ES-I3 (cell line): ENCODE results near the gene FRMD4A.
"Not testable (repeated sequence)": the region's sequence is repeated elsewhere in the genome, so short reads cannot be mapped to it uniquely, and the experiment has no call there.

Experiments
- H3K36me3 ChIP-seq: 2 replicates; pipeline ENCODE4 v1.6.1; 2013; ENCODE audit warnings: mild to moderate bottlenecking, low read length, control low read depth, moderate library complexity; ENCODE audit not compliant: insufficient read depth
- H3K4me1 ChIP-seq: 2 replicates; pipeline ENCODE4 v1.6.1; 2013; ENCODE audit warnings: mild to moderate bottlenecking, control low read depth, low read length; ENCODE audit not compliant: insufficient read depth
- H3K9ac ChIP-seq: 2 replicates; pipeline ENCODE4 v1.6.1; 2013; ENCODE audit warnings: low read depth, mild to moderate bottlenecking, low read length, moderate library complexity
- H3K9me3 ChIP-seq: 2 replicates; pipeline ENCODE4 v1.6.1; 2013; ENCODE audit warnings: mild to moderate bottlenecking, low read length, moderate library complexity; ENCODE audit not compliant: control insufficient read depth, insufficient read depth

Gene FRMD4A

GRCh38 chr10:14220026-14220425, 110.7 kb downstream of the FRMD4A start:
- Histone ChIP-seq H3K36me3 (no peaks in the 10 kb centered on the region), H3K9ac (no peak overlapping the region), H3K4me1 (no peaks in the 10 kb centered on the region), H3K9me3 (no peaks in the 10 kb centered on the region)

GRCh38 chr10:14219411-14219810, 111.3 kb downstream of the FRMD4A start:
- H3K4me1 ChIP-seq, result no peaks in the 10 kb centered on the region
- H3K36me3 ChIP-seq, result no peaks in the 10 kb centered on the region
- H3K9me3 ChIP-seq, result no peaks in the 10 kb centered on the region
- H3K9ac ChIP-seq, result no peak overlapping the region

DNA sequence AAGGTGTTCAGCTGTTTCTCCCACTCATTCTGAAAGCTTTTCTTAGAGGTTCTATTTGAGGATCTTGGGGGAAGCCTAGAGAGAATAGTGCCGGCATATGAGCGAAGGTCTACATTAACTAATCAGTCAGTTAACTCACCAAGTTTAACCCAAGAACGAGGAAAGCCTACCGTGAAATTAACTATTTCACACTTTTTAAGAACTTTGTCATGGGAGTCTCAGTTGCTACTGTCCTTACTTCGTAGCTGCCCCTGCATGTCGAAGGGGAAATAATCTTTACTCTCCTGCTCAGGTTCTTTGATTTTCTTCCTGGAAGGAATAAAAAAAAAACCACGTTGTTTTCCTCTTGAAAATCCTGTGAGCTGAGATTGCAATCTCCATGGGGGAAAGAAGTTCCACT, 115.1 kb downstream of the FRMD4A start:
- Histone ChIP-seq H3K4me1 (no peaks in the 10 kb centered on the region), H3K9ac (no peak overlapping the region), H3K36me3 (no peaks in the 10 kb centered on the region), H3K9me3 (no peaks in the 10 kb centered on the region)

GRCh38 chr10:14213703-14214102, 117.0 kb downstream of the FRMD4A start:
- H3K36me3 ChIP-seq, H3K9me3 ChIP-seq, H3K9ac ChIP-seq, H3K4me1 ChIP-seq: not testable (repeated sequence)

- Histone ChIP-seq H3K36me3 (no peaks in the 10 kb centered on the region), H3K9me3 (no peaks in the 10 kb centered on the region), H3K4me1 (no peaks in the 10 kb centered on the region), H3K9ac (no peak overlapping the region)
Measured at GRCh38 chr10:14211610-14212009, 119.1 kb downstream of the FRMD4A start.

DNA sequence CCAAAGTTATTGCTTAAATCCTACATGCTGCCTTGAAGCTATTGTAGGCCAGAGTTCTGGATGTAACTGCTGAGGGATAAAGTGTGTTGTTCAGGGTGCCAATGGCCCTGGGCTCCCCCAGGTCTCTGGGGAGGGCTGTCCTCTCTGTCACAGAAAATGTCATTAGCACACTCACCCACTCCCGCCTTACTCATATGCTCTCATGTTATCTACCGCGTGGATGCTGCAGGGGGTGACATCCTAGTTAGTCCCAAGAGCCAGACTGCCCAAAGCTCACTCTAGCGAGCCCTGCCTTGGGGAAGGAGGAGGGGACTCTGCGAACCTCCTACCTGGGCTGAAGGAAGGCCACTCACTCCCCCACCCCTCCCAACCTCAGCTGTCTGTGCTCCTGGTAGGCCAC, 122.5 kb downstream of the FRMD4A start:
- H3K9me3 ChIP-seq, result no peaks in the 10 kb centered on the region

GRCh38 chr10:14205233-14205632, 125.5 kb downstream of the FRMD4A start:
- H3K4me1 ChIP-seq, result peaks cover 13% of the 10 kb centered on the region; the same call in 1 of the 2 replicates
- H3K9ac ChIP-seq, result no peak overlapping the region
- no peaks in the 10 kb centered on the region for H3K9me3 ChIP-seq
- no peaks in the 10 kb centered on the region for H3K36me3 ChIP-seq

More for the DNA sequence above, 122.5 kb downstream of the FRMD4A start:
- no peak overlapping the region for H3K9ac ChIP-seq
- H3K36me3 ChIP-seq, result no peaks in the 10 kb centered on the region
- peaks cover 10% of the 10 kb centered on the region; the same call in 1 of the 2 replicates for H3K4me1 ChIP-seq

DNA sequence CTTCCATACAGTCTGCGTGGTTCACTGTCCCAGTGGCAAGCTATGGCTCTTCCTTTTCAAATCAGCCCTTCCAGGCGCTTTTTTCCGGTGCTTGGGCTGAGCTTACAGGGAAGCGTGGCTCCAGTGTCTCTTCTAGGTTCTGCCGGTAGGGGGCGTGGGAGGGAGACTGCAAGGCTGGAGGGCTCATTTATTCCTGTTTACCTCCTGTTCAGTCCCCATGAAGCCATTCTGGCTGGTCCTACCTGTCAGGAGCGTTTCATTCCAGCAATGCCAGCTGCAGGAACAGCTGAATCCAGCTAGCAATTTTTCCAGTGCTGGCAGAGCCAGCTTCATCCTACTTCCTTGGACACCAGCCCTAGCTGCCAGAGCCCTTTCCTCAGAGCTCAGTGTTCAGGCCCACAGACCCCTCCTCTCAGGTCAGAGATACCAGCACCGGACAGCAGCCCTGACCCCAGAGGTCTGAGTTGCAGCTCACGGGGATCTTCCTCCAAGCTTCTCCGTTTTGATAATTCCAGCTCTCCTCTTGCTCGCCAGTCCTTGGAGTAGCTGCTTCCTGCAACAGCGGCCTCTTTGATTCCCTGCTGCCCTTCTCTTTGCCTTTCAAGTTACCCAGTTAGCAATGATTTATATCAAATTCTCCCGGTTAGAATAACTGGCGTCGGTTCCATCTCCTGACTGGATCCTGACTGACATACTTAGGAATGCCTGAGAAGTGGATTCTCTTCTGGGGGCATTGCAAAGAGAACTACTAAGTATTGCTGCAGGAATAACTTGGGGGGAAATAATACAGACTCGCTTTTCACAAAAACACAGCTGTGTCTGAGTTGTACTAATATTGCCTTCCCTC, 129.8 kb downstream of the FRMD4A start:
- Histone ChIP-seq H3K36me3 (no peaks in the 10 kb centered on the region), H3K9me3 (no peaks in the 10 kb centered on the region), H3K4me1 (peaks cover 13% of the 10 kb centered on the region)

DNA sequence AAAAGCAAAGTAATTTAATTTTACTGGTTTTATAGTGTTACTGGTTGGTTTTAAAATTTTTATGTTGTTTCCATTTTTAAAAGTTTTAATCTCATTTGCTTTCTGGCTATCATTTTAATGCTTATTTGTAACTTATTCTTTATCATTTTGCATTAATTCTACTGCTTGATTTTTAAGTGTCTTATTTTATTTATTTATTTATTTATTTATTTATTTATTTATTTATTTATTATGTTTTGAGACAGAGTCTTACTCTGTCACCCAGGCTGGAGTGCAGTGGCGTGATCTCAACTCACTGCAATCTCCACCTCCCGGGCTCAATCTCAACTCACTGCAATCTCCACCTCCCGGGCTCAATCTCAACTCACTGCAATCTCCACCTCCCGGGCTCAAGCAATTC, 131.6 kb downstream of the FRMD4A start:
- not testable (repeated sequence) for H3K9ac ChIP-seq, H3K36me3 ChIP-seq, H3K9me3 ChIP-seq
- peaks cover 12% of the 10 kb centered on the region for H3K4me1 ChIP-seq

More for the DNA sequence above, 129.8 kb downstream of the FRMD4A start:
- H3K9ac ChIP-seq, result no peak overlapping the region

- no peaks in the 10 kb centered on the region for H3K9me3 ChIP-seq
- H3K36me3 ChIP-seq, result no peaks in the 10 kb centered on the region
- no peak overlapping the region for H3K9ac ChIP-seq
- peaks cover 10% of the 10 kb centered on the region for H3K4me1 ChIP-seq
Measured at GRCh38 chr10:14198078-14198477, 132.6 kb downstream of the FRMD4A start.

- Histone ChIP-seq H3K9me3 (no peaks in the 10 kb centered on the region), H3K36me3 (no peaks in the 10 kb centered on the region), H3K4me1 (peaks cover 10% of the 10 kb centered on the region), H3K9ac (no peak overlapping the region)
Measured at GRCh38 chr10:14196113-14196512, 134.6 kb downstream of the FRMD4A start.

DNA sequence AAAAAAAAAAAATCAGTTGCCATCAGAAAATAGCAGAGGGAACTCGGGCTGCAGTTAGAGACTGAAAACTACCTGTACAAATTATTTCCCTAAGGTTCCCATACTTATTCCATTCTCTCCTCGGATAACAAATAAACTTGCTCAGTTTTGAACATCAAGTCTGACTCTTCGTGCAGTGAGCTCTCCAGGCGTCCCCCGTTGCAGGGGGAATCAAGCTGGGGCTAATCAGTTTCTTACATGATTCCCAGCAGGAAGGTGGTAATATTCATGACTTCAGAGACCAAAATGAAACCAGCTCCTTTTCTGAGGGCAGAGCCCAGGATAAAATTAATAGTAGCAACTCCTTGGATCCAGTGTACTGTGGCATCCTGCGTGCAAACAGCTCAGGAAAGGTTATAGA, 135.3 kb downstream of the FRMD4A start:
- Histone ChIP-seq H3K9ac (no peak overlapping the region), H3K36me3 (no peaks in the 10 kb centered on the region), H3K4me1 (peaks cover 6% of the 10 kb centered on the region), H3K9me3 (no peaks in the 10 kb centered on the region)

DNA sequence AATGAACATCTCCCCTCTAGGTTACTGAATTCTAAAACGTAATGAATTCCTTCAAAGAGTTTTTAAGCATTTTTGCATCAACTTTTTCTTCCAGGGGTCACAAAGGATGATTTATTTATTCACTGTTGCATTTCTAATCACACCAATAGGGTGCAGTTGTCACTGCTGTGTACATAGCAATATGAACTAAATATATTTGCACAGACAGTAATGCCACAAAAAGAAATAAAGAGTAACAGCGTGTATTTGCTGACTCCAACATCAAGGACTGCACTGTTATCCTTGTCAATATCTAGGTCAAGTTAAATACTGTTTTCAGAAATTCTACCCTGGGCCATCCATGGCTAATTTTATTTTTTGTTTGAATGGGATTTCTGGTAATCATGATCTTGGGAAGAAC, 138.0 kb downstream of the FRMD4A start:
- Histone ChIP-seq H3K36me3 (no peaks in the 10 kb centered on the region), H3K4me1 (peaks cover 6% of the 10 kb centered on the region), H3K9ac (no peak overlapping the region), H3K9me3 (no peaks in the 10 kb centered on the region)

GRCh38 chr10:14191871-14192270, 138.9 kb downstream of the FRMD4A start:
- no peak overlapping the region for H3K9ac ChIP-seq
- H3K9me3 ChIP-seq, result no peaks in the 10 kb centered on the region

DNA sequence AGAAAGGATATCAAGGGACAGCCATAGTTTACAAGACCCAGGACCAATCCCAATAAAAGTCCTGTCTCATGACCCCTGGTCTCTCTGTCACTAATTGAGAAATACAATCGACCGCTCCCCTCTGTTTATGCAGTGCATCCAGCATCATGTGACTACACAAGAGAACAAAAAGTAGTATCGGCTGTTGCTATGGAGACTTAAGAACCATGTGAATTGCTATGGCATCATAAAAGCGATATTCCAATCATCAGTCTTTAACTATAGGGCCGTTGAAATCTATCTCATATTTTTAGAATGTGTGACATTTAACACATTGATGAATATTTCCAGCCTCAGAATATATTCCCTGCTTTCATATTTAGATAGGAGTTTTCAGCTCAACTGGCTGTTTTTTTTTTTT, 139.3 kb downstream of the FRMD4A start:
- H3K9ac ChIP-seq, result no peak overlapping the region

More at GRCh38 chr10:14191871-14192270, 138.9 kb downstream of the FRMD4A start:
- peaks cover 6% of the 10 kb centered on the region for H3K4me1 ChIP-seq
- H3K36me3 ChIP-seq, result no peaks in the 10 kb centered on the region

More for the DNA sequence above, 139.3 kb downstream of the FRMD4A start:
- H3K9me3 ChIP-seq, result no peaks in the 10 kb centered on the region
- H3K36me3 ChIP-seq, result no peaks in the 10 kb centered on the region
- H3K4me1 ChIP-seq, result peaks cover 6% of the 10 kb centered on the region
